GM08714 (cell line): ENCODE data around the gene HELZ2.

ENCODE experiments used
- H3K4me3 ChIP-seq: fragments of 200-500 bp; sonication (Bioruptor generic); 2 replicates; pipeline ENCODE4 v1.5.1; 2014; ENCODE audit warnings: mild to moderate bottlenecking, low read length, inconsistent platforms
- ZNF274 ChIP-seq: IDR thresholded peaks from 2 replicates; pipeline ENCODE4 v1.6.1; 2012; ENCODE audit warnings: mild to moderate bottlenecking, low read depth, low read length

The HELZ2 gene

DNA sequence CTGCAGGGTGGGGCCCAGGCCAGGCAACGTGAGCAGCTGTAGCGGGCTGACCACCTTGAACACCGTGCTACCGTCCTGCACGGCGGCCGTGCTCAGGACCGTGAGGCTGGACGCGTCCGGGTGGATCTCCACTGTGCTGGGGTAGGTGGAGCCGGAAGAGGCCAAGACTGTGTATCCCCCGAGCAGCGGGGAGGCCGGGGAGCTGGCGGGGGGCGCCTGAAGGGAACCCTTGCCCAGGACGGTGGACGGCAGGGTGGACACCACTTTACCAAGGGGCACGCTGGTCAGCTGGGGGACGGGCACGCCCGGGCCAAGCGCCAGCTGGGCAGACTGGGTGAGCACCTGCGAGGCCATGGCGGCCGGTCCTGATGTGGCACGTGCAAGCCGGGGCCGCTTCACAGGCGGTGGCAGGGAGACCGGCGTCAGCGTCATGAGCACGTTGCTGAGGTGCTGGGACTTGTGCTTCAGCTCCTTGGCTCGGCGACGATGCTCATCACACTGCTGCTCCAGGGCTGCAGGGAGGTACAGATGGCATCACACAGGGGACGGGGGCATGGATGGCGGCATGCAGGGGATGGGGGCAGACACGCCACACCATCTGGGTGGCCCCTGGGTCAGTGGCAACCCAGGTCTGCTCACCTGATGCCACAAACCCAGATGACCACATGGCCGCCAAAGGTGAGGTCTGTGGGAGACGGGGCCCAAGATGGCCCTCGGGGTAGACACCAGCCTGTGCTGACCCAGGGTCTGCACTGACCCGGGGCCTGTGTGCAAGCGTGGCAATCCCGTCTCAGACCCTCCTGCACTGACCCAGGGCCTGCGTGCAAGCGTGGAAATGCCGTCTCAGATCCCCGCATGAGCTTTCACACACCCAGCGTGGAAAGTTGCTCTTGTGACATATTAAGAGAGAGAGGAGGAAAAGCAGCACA is 16.4 kb upstream of the HELZ2 start:
- no peak overlapping the region for H3K4me3 ChIP-seq
- TF ChIP-seq ZNF274: no peak

GRCh38 chr20:63589261-63590217 is 15.5 kb upstream of the HELZ2 start:
- no peak for TF ChIP-seq ZNF274
- H3K4me3 ChIP-seq: no peak overlapping the region

- no peak for TF ChIP-seq ZNF274
- H3K4me3 ChIP-seq: no peak overlapping the region
Observed at GRCh38 chr20:63588641-63589041, 14.6 kb upstream of the HELZ2 start.

DNA sequence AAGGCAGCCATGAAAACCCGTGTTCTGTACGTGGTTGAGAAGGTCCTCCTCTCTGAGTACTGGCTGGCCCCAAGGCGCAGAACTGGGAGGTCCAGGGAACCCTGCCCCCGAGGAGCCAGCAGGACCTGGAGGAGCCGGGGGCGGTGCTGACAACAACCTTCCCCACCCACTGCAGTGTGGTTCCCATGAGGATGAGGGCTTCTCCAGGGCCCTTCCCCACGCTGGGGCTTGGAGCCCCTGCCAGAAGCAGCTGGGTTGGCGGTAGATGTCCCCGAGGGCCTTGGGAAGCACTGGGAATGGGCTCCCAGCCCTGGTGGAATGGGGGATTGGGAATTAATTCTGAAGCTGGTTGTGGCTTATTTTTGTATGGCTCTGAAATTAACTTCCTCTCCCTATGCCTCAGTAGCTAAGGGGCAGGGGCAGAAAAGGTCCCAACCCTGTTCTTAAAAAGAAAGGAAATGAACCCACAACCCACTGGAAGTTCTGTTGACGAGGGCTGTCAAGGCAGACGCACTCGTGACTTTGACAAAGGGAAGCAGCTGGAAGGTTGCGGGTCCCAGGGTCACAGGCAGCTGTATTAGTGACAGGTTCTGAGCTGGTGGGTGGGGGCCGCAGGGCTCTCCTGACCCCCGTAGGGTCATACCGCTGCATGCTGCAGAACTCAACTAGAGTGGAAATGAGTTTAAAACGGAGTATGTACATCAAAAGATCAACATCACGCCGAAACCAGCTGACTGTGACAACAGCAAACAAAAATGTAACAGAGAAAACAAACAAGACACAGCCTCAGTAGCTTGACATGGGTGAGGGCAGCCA is 13.9 kb upstream of the HELZ2 start:
- H3K4me3 ChIP-seq: no peak overlapping the region
- no peak for TF ChIP-seq ZNF274

GRCh38 chr20:63587256-63587655 is 13.2 kb upstream of the HELZ2 start:
- H3K4me3 ChIP-seq: no peak overlapping the region
- TF ChIP-seq ZNF274: no peak

- no peak for TF ChIP-seq ZNF274
- no peak overlapping the region for H3K4me3 ChIP-seq
Observed at GRCh38 chr20:63586797-63587196, 12.8 kb upstream of the HELZ2 start.

GRCh38 chr20:63585616-63586565 is 11.9 kb upstream of the HELZ2 start:
- H3K4me3 ChIP-seq: no peak overlapping the region
- no peak for TF ChIP-seq ZNF274

DNA sequence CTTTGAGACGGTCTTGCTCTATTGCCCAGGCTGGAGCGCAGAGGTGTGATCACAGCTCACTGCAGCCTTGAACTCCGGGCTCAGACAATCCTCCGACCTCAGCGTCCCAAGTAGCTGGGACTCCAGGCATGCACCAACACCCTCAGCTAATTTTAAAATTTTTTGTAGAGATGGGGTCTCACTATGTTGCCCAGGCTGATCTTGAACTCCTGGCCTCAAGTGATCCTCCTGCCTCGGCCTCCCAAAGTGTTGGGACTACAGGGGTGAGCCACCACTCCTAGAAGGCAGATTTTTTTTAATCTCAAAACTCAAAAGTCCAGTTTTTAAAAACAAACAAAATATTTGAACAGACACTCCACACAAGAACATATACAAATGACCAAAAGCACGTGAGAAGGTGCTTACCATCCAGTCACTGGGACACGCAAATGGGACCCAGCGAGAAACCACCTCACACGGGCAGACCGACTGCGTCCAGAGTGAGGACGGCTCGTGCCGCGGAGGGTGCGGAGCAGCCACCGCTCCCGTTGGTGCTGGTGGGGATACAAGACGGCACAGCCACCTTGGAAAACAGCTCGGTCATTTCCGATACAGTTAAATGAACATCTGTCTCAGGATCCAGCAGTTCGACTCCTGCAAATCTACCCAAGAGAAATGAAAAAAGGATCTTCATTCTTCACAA is 8.5 kb upstream of the HELZ2 start:
- H3K4me3 ChIP-seq: no peak overlapping the region

DNA sequence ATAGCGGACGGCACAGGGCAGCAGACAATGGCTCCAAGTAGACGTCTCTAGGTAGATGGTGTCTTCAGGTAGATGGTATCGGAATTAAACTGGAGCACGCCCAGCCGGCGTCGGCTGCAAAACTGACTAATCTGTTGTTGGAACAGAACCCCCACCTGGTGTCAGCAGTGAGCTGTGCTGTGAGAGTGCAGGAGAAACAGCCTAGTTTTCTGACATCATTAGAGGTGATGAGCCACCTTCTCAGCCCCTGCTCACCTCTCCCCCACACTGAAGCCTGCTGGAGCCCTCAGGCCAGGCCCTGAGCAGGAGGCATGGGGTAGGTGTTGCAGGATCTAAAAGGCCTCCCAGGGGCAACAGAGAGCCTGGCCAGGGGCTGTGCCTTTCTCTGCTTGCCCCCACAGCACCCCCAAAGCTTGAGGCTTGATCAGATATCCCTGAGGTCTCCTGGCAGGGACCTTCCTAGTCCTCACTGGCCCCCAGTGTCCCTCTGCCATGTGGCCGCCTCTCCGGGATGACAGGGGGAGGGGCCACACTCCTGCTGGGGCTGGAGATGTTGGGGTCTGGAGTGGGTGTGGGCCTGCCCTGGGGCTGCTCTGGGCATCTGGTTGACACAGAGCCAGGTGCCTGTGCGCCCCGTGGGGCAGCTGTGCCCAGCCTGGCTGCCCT is 6.9 kb upstream of the HELZ2 start:
- no peak for TF ChIP-seq ZNF274
- no peak overlapping the region for H3K4me3 ChIP-seq

More for the DNA sequence above, 8.5 kb upstream of the HELZ2 start:
- TF ChIP-seq ZNF274: no peak

GRCh38 chr20:63579017-63579694 is 5.1 kb upstream of the HELZ2 start:
- TF ChIP-seq ZNF274: no peak
- H3K4me3 ChIP-seq: no peak overlapping the region
